Activated effector memory CD4-positive, alpha-beta T cell treated with anti-CD3 and anti-CD28 coated beads, Interleukin-2, amount 50 U/mL, for 16 hours (primary cell): Measurements from ENCODE around the gene ELAC2.

ENCODE experiments used
- DNase-seq: peaks from one replicate; pipeline ENCODE4 v3.0.0-alpha.2; 2020

The ELAC2 gene, protein sequence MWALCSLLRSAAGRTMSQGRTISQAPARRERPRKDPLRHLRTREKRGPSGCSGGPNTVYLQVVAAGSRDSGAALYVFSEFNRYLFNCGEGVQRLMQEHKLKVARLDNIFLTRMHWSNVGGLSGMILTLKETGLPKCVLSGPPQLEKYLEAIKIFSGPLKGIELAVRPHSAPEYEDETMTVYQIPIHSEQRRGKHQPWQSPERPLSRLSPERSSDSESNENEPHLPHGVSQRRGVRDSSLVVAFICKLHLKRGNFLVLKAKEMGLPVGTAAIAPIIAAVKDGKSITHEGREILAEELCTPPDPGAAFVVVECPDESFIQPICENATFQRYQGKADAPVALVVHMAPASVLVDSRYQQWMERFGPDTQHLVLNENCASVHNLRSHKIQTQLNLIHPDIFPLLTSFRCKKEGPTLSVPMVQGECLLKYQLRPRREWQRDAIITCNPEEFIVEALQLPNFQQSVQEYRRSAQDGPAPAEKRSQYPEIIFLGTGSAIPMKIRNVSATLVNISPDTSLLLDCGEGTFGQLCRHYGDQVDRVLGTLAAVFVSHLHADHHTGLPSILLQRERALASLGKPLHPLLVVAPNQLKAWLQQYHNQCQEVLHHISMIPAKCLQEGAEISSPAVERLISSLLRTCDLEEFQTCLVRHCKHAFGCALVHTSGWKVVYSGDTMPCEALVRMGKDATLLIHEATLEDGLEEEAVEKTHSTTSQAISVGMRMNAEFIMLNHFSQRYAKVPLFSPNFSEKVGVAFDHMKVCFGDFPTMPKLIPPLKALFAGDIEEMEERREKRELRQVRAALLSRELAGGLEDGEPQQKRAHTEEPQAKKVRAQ

DNA sequence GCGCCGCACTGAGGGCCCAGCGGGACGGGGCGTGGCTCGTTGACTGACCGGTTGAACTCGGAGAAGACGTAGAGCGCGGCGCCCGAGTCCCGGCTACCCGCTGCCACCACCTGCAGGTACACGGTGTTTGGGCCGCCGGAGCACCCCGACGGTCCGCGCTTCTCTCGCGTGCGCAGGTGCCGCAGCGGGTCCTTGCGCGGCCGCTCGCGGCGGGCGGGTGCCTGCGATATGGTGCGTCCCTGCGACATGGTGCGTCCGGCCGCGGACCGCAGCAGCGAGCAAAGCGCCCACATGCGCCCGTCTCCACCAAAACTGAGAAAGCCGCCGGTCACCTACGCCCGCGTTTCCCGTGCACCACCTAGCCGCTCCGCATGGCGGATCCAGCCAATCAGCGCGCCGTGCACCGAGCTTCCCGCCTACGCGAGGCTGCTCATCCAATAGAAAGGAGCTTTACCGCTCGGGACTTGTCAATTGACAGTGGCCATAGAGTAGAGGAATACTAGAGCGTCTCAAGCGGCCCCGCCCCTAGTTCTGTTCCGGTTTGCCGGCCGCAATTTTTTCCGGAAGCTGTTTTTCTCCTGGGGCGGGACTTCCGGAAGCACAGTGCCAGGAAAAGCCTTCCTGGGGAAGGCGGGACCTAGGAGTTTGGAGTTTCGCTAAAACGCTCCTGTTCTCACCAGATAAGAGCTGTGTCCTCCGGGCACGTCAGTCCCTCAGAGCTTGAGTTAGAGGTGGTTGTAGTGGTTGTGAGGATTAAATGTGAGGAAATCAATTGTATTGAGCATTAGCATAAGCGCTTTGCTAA is at the start of gene ELAC2:
Gene ELAC2 (minus strand): TSS at position 373 of the 805 bp plus-strand sequence. CDS start 80 bp downstream, at position 293.
- peak; percentile 99 for DNase-seq

DNA sequence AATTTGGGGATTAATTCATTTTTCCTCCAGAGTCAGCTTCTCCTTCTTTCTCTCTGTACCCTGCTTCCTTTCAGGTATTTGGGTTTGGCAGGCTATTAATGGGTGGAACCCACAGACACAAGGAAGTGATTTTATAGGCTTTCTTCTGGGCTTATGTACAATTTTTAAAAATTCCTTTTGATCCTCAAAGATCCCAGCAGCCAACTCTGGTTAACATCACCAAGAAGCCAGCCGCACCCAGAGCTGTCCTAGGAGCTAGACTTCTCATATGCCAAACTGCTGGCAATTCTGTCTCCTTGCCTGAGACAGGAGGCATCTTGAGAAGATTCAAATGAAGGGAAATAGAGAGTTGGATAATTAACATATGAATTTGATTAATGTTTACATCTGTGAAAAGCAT is 47.2 kb upstream of the ELAC2 start:
- no peak for DNase-seq

DNA sequence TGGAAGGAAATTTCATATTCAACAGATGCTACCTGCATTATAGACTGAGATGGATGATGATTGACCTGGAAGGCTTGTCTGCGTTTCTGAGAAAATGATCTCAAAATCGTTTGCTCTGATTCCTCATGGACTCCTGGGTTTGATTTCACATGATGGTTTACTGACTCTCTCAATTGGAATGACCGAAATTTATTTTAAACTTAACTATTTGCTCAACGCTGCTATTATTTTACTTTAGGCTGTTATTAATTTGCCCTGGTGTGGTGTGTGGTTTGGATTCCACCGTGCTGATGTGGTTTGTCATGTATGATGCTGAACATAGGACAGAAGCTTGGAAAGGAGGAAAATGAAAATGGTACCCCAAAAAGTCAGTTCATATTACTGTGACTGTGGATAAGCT is 37.3 kb upstream of the ELAC2 start:
- DNase-seq: no peak

DNA sequence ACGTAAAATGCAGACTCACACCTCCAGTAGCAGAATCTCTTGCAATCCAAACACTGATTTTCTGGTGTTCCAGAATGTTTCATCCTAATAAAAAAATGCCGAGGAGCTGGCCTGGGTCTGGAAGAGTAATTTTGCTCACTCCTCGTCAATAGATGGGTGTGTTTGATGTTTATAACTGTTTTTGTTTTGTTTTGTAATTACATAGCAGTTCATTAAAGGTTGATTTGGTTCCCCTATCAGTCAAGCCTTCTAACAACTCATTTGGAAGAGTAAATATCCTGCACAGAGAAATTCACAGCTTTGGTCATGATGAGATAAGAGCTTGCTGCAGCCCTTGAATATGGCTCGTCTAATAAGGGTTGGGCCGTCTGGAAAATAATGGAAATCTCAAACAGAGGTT is 36.8 kb upstream of the ELAC2 start:
- no peak for DNase-seq

DNA sequence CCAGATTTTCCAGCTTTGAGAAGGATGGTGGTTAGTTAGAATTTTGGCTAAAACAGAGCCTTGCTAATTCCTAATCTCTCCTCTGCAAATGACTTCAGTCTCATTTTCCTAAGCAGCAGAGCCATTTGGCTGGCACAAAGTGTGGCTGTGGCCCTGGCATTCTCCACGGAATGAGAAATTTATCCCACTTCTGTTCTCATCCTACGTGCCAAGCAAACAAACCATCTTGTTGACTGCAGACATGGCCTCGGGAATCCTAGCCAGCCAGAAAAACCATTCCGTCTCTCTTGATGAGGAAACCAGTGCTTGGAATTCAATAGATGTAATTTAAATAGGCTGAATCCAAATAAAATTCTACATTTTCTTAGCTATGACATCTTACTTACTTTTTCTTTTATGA is 34.1 kb upstream of the ELAC2 start:
- DNase-seq: no peak

DNA sequence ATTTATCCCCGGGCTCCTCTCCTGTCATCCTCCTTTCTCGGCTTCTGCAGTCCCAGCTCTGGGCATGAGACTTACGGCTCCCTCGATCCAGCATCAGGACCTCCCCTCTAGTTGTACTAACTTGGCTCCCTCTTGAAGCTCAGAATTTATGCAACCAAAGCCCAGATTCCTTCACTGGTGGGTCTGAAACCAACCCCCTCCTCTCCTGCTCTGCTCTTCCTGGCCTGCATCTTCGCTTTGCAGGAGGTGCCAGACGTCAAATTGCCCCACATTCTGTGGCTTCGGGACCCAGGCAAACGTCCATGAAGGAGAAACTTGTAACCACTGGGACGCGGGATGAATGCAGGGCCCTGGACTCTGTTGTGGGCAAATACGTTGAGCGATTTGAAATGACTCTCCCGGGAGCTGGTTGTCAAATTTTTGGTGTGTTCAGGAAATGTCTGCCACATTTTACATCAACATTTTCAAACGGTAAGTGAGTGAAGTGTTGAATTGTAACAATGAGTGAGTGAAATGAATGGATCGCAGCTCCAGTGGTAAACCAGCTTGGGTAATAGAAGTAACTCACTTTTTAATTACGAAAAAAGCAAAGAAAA is 29.3 kb upstream of the ELAC2 start:
- no peak for DNase-seq

DNA sequence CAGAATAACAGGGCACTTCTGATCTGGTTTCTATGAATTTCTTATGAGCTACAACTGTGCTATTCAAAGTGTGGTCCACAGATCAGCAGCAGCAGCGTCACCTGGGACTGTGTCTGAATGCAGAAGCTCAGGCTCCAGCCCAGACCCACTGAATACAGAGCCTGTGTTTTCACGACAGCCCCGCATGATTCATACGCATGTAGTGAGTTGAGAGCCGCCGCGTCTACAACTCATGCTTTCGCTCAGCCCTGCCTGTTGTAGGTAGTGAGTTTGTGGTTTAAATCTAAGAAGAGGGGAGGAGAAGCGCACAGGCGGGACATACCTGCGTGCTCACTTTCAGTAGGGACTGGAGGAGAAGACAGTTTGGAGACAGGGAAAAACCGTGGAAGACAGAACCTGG is 28.5 kb upstream of the ELAC2 start:
- no peak for DNase-seq

DNA sequence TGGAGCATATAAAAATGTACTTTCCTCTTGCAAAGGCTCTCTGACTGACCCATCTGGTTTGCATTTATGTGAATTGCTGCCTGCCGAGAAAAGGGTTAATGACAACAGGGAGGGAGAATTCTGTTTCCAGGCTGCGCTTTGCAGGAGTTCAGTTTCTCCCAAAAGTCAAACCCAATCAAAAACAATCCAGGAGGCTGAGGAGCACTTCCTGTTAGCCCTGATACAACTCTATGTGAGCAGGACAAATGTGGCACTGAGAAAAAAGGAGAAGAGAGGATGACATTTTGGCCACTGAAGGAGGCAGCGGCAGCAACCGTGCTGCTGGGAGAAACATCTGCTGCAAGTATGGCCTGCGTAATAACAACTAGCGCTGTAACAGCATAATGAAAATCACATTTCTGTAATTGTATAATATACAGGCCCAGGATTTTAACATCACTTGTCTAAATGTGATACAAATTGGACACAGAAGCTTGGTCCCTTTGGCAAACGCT is 26.8 kb upstream of the ELAC2 start:
- DNase-seq: no peak

DNA sequence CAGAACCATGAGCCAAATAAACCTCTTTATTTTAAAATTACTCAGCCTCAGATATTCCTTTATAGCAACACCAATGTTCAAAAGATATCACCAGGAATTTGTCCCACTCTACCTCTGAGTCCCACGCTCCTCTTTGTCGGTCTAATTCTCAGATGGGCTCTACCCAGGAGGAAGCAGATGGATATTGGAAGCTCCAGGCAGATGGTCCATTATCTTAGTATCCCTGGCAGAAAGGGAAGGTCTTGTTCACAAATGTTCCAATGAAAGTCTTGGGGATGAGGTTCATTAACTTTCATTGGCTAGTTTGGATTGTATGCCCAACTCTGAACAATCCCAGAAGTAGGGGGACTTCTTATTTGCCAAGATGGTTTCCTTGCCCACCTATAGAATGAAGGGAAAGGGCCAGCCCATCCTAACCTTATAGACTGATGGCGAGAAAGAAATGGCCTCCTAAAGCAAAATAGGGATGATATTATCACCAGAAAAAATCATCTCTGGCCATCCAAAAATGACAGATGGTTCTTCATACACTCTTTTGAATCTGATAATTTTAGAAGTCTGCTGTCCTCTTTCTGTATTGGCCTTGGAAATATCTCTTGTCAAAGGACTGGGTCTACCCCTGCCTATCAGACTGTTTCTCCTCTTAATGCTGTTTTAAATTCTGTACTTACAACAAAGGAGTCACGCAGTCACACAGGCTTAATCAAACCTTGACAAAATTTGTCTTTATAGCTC is 21.3 kb upstream of the ELAC2 start:
- no peak for DNase-seq

GRCh38 chr17:13036751-13037150 is 18.9 kb upstream of the ELAC2 start:
- no peak for DNase-seq

DNA sequence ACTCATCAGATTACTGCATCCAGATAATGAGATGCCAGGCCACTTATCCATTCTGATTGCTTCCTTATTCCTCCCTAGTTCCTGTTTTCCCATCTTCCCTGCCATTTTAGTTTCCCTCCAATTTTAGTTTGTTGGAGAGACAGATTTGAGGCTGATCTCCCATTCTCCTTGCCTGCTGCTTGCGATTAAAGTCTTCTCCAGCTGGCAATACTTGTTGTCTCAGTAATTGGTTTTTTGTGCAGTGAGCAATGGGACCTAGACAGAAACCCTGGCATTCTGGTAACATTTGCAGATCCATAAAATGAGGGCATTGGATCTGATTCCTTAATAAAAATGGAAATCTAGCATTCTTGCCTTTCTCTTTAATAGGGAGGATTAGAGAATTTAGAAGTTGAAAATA is 17.6 kb upstream of the ELAC2 start:
- no peak for DNase-seq

- DNase-seq: peak; percentile 78
Observed at GRCh38 chr17:13031718-13032350, 14.0 kb upstream of the ELAC2 start.

DNA sequence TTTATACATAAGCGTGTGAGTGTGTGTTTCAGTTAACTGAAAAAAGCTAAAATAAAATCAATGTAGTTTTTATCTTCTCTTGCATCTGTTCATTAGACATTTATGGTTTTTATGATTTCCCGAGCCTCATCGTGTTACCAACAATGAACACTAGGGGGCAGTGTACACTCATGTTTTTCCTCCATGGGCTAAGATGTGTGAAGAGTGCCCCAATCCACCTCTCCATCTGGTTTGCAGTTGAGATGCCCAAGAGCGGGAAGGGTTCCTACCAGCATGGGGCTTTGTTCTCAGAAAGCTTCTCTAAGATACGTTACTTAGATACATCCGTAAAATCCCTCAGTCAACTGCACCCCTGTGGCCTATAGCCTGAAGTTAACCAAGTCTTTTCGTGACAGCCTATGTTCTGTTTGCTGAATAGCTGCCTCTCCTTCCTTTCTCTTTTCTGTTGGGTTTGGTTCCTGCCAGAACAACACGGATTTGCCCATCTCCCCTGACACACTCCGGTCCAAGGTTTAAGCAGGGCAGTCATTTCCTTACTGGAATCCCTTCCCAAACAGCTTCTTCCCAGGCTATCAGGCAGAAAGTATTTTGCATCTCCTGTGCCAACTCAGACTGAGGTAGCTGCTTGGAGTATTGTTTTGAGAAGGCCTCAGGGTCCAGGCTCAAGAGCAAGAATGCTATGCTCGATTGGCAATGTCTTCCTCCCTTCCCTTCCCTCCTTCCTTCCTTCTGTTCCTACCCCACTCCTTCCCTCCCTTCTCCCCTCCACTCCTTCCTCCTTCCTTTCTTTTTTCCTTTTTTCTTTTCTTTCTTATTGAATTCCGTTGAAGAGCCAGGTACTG is 12.9 kb upstream of the ELAC2 start:
- peak; percentile 71 for DNase-seq

DNA sequence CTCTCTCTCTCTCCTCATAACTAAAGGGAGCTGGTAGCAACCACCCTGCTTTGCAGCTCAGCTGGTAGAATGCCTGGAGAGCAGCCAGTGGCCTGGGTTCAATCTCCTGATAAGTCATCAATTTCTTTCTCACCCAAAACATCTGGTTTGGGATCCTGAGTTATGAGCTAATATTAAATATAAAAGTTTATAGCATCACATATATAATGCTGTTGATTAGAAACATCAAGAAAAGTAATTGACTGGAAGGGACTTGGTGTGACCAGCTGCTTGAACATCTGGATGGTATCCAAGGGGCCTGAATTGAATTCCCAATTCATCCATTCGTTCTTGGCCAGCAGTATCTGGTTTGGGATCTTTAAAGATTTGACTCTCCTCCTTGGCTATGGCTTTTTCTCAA is 12.2 kb upstream of the ELAC2 start:
- DNase-seq: no peak

- DNase-seq: no peak
Observed at GRCh38 chr17:13029340-13029739, 11.5 kb upstream of the ELAC2 start.

- DNase-seq: no peak
Observed at GRCh38 chr17:13027246-13027645, 9.4 kb upstream of the ELAC2 start.

DNA sequence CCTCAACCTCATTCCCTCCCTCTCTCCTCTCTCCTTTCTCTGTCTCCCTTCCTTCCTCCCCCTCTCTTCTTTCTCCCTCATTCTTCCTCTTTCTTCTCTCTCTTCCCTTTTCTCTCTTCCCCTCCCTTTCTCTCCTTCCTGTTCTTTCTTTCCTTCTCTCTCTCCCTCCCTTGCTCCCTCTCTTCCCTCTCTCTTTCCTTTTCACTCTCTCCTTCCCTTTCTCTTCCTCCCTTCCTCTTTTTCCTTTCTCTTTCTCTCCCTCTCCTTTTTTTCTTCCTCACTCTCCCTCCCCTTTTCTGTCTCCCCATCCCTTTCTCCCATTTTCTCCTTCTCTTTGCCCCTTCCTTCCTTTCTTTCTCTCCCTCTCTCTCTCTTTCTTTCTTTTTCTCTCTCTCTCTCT is 7.9 kb upstream of the ELAC2 start:
- DNase-seq: no peak

DNA sequence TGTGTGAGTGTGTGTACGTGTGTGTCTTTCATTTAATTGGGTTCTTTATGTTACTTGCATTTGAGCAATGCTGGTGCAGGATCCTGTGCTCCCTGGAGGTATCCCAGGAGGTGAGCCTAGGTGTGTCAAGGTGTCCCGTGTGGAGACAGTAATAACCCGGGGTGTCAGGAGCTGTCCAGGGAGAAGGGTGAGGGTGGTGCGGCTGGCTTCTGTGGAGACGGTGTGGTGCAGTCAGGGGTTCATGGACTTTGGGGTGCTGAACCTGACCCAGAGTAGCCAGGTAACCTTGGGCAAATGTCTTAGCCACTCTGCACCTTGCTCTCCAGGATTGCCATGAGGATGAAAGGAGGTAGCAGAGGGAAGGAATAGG is 7.4 kb upstream of the ELAC2 start:
- no peak for DNase-seq

- peak; percentile 89 for DNase-seq
Observed at GRCh38 chr17:13024526-13025257, 6.9 kb upstream of the ELAC2 start.

GRCh38 chr17:13024016-13024415 is 6.2 kb upstream of the ELAC2 start:
- DNase-seq: no peak
